ENCODE results near the gene L3MBTL4. TPM values are rescaled to one million over a fixed set of nuclear protein-coding genes. Genes with fewer than 3 reads are reported as not detected.
"Not testable (repeated sequence)": the region's sequence is repeated elsewhere in the genome, so short reads cannot be mapped to it uniquely, and the experiment has no call there.

L3MBTL4 gene
- total RNA-seq, 2 donors from 2014 or later = 0.27 to 5.3 TPM

GRCh38 chr18:6280211-6280743 lies 134.4 kb downstream of the L3MBTL4 start:
- DNase-seq (ENCODE audit: low spot score) (no peak), ATAC-seq (ENCODE audit: insufficient number of reproducible peaks, low FRiP score, low read depth) (no peak)
- H3K36me3 ChIP-seq = no peaks in the 10 kb centered on the region
- H3K4me1 ChIP-seq (ENCODE audit: control insufficient read depth in 1 of 2, low read depth in 2 of 2) = no peaks in the 10 kb centered on the region
- H3K9me3 ChIP-seq = no peaks in the 10 kb centered on the region
- no peaks in the 10 kb centered on the region for H3K27me3 ChIP-seq (replicated peaks; ENCODE audit: insufficient read depth)
- no peak for TF ChIP-seq CTCF (IDR thresholded peaks at IDR 0.05)
- no peak overlapping the region for H3K27ac ChIP-seq
- H3K4me3 ChIP-seq = no peak overlapping the region

DNA sequence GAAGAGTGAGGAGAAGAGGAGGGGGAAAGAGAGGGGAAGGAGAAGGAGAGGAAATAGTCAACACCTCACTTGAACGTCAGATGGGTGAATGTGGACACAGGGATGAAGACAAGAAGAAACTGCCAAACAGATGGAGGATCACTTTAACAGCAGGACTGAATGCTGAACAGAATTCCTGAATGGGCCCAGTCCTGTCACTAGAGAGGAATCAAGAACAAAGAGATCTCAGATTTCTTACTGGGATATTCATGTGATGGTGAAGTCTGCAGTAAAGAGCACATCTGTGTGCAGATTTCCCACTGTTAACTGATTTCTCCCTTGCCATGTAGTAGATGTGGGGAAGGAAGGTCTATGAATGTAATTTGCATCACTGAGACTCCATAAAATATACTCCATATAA lies 135.4 kb downstream of the L3MBTL4 start:
- H3K4me3 ChIP-seq = no peak overlapping the region
- TF ChIP-seq CTCF (IDR thresholded peaks at IDR 0.05) = no peak
- ATAC-seq (ENCODE audit: insufficient number of reproducible peaks, low FRiP score, low read depth) = no peak

DNA sequence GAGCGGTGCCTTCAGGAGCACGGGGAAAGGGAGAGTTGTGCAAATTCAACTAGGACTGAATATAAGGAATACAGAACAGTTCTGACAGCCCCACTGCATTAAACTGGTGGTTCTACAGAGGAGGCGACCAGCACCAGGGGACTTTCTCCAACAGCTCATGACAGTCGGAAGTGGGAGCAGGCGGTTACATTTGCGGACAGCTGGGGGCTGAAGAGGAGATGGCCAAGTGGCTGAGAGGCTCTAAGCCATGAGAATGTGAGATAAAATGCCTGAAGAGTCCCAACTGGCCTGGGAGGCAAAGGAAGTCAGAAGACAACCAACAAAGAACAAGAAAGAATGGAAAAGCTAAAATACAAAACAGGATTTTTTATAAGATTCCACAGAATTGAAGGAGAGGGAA lies 141.3 kb downstream of the L3MBTL4 start:
- no peak overlapping the region for H3K27ac ChIP-seq
- no peak for ATAC-seq (ENCODE audit: insufficient number of reproducible peaks, low FRiP score, low read depth)

More for the DNA sequence above, 135.4 kb downstream of the L3MBTL4 start:
- Histone ChIP-seq H3K9me3 (no peaks in the 10 kb centered on the region), H3K27me3 (replicated peaks; ENCODE audit: insufficient read depth) (no peaks in the 10 kb centered on the region), H3K27ac (no peak overlapping the region), H3K36me3 (no peaks in the 10 kb centered on the region), H3K4me1 (ENCODE audit: control insufficient read depth in 1 of 2, low read depth in 2 of 2) (no peaks in the 10 kb centered on the region)
- DNase-seq (ENCODE audit: low spot score) = no peak

DNA sequence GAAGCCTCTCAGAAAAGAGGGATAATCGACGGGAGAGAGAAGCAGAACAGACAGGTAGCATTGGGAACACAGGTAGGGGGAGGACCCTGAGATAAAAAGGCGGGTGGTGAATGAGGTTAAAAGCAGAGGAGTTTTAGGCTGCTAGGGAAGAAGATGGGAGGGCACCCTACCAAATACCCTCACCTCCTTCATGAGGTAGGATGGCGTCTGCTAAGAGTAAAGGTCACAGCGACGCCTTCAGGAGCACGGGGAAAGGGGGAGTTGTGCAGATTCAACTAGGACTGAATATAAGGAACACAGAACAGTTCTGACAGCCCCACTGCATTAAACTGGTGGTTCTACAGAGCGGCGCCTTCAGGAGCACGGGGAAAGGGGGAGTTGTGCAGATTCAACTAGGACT lies 142.6 kb downstream of the L3MBTL4 start:
- H3K36me3 ChIP-seq; H3K4me1 ChIP-seq (ENCODE audit: control insufficient read depth in 1 of 2, low read depth in 2 of 2); H3K27me3 ChIP-seq (replicated peaks; ENCODE audit: insufficient read depth); H3K4me3 ChIP-seq; DNase-seq (ENCODE audit: low spot score); ATAC-seq (ENCODE audit: insufficient number of reproducible peaks, low FRiP score, low read depth); H3K27ac ChIP-seq; H3K9me3 ChIP-seq: not testable (repeated sequence)

More for the DNA sequence above, 141.3 kb downstream of the L3MBTL4 start:
- no peak overlapping the region for H3K4me3 ChIP-seq
- H3K4me1 ChIP-seq (ENCODE audit: control insufficient read depth in 1 of 2, low read depth in 2 of 2) = no peaks in the 10 kb centered on the region
- no peaks in the 10 kb centered on the region for H3K36me3 ChIP-seq
- no peak for TF ChIP-seq CTCF (IDR thresholded peaks at IDR 0.05)
- H3K9me3 ChIP-seq = no peaks in the 10 kb centered on the region
- DNase-seq (ENCODE audit: low spot score) = no peak
- H3K27me3 ChIP-seq (replicated peaks; ENCODE audit: insufficient read depth) = no peaks in the 10 kb centered on the region

- H3K4me1 ChIP-seq (ENCODE audit: control insufficient read depth in 1 of 2, low read depth in 2 of 2) = no peaks in the 10 kb centered on the region
- H3K4me3 ChIP-seq = no peak overlapping the region
- H3K27me3 ChIP-seq (replicated peaks; ENCODE audit: insufficient read depth) = no peaks in the 10 kb centered on the region
- ATAC-seq (ENCODE audit: insufficient number of reproducible peaks, low FRiP score, low read depth) = no peak
- no peak for DNase-seq (ENCODE audit: low spot score)
- no peak for TF ChIP-seq CTCF (IDR thresholded peaks at IDR 0.05)
- H3K27ac ChIP-seq = no peak overlapping the region
- H3K9me3 ChIP-seq = no peaks in the 10 kb centered on the region
- H3K36me3 ChIP-seq = no peaks in the 10 kb centered on the region
Measured at GRCh38 chr18:6271585-6271984, 143.1 kb downstream of the L3MBTL4 start.

- no peaks in the 10 kb centered on the region for H3K27me3 ChIP-seq (replicated peaks; ENCODE audit: insufficient read depth)
Measured at GRCh38 chr18:6270771-6271216, 143.9 kb downstream of the L3MBTL4 start.

More at GRCh38 chr18:6270771-6271216, 143.9 kb downstream of the L3MBTL4 start:
- Histone ChIP-seq H3K9me3 (no peaks in the 10 kb centered on the region), H3K27ac (no peak overlapping the region), H3K4me3 (no peak overlapping the region), H3K4me1 (ENCODE audit: control insufficient read depth in 1 of 2, low read depth in 2 of 2) (no peaks in the 10 kb centered on the region), H3K36me3 (no peaks in the 10 kb centered on the region)
- ATAC-seq (ENCODE audit: insufficient number of reproducible peaks, low FRiP score, low read depth) = no peak
- TF ChIP-seq CTCF (IDR thresholded peaks at IDR 0.05) = no peak
- no peak for DNase-seq (ENCODE audit: low spot score)
